ENCODE data around the gene PPP1R12A.

Gene PPP1R12A

DNA sequence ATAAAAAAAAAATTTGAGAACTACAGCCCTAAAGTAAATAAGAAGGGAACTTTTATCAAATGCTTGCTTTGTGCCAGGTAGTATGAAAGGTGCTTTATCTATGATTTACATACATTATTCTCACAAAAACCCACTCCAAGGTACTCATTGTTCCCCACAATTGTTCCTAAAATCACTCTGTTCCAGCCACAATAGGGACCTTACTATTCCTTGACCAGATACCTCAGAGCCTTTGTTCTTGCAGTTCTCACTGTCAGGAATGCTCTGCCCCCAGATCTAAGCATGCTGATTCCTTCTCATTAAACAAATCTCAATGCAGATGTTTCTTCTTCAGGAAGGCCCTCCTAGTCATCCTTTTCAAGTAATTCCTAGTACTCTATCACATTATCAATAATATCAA is 60.2 kb downstream of the PPP1R12A start:
- TF ChIP-seq CTCF (conservative IDR thresholded peaks at IDR 0.05; ENCODE audit: control insufficient read depth, insufficient read depth, low read depth, low read length) = no peak
- DNase-seq (ENCODE audit: low read depth) = no peak
- H3K4me3 ChIP-seq (ENCODE audit: control insufficient read depth, low read depth, low read length) = no peak overlapping the region

GRCh38 chr12:79873201-79873600 is 61.7 kb downstream of the PPP1R12A start:
- no peak for DNase-seq (ENCODE audit: low read depth)
- no peak for TF ChIP-seq CTCF (conservative IDR thresholded peaks at IDR 0.05; ENCODE audit: control insufficient read depth, insufficient read depth, low read depth, low read length)
- no peak overlapping the region for H3K4me3 ChIP-seq (ENCODE audit: control insufficient read depth, low read depth, low read length)

DNA sequence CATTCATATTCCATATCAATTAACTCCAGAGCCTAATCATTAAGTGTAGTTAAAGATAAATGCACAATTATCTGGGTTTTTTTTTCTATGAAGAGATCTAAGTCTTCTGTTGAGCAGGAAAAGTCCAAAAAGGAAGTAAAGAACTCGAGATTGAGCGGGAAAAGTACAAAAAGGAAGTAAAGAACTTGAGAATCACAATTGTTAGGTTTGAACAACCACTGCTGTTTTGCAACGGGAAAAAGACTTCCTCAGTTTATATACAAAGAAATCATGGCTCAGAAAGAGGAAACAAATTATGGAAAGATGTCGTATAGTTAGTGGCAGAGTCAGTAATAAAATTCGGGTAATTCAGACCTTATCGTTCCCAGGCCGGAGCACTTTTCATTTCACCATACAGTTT is 63.3 kb downstream of the PPP1R12A start:
- no peak for TF ChIP-seq CTCF (conservative IDR thresholded peaks at IDR 0.05; ENCODE audit: control insufficient read depth, insufficient read depth, low read depth, low read length)
- no peak for DNase-seq (ENCODE audit: low read depth)
- H3K4me3 ChIP-seq (ENCODE audit: control insufficient read depth, low read depth, low read length) = no peak overlapping the region

GRCh38 chr12:79870916-79871315 is 64.0 kb downstream of the PPP1R12A start:
- no peak overlapping the region for H3K4me3 ChIP-seq (ENCODE audit: control insufficient read depth, low read depth, low read length)
- TF ChIP-seq CTCF (conservative IDR thresholded peaks at IDR 0.05; ENCODE audit: control insufficient read depth, insufficient read depth, low read depth, low read length) = no peak
- DNase-seq (ENCODE audit: low read depth) = no peak

DNA sequence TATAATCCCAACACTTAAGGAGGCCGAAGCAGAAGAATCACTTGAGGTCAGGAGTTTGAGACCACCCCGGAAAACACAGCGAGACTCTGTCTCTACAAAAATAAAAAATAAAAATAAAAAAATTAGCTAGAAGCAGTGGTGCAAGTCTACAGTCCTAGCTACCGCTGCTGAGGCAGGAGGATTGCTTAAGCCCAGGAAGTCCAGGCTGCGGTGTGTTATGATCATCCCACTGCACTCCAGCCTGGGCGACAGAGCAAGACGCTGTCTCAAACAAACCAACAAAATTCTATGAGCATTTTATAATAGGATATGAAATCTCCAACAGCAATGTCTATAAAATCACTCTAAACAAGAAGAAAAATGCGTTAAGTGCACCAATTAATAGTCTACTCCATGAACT is 75.3 kb downstream of the PPP1R12A start:
- TF ChIP-seq CTCF (conservative IDR thresholded peaks at IDR 0.05; ENCODE audit: control insufficient read depth, insufficient read depth, low read depth, low read length) = no peak
- H3K4me3 ChIP-seq (ENCODE audit: control insufficient read depth, low read depth, low read length) = no peak overlapping the region

GRCh38 chr12:79858518-79858917 is 76.4 kb downstream of the PPP1R12A start:
- no peak for DNase-seq (ENCODE audit: low read depth)
- H3K4me3 ChIP-seq (ENCODE audit: control insufficient read depth, low read depth, low read length) = no peak overlapping the region
- TF ChIP-seq CTCF (conservative IDR thresholded peaks at IDR 0.05; ENCODE audit: control insufficient read depth, insufficient read depth, low read depth, low read length) = no peak

More for the DNA sequence above, 75.3 kb downstream of the PPP1R12A start:
- DNase-seq (ENCODE audit: low read depth) = no peak

- no peak for DNase-seq (ENCODE audit: low read depth)
- H3K4me3 ChIP-seq (ENCODE audit: control insufficient read depth, low read depth, low read length) = no peak overlapping the region
- TF ChIP-seq CTCF (conservative IDR thresholded peaks at IDR 0.05; ENCODE audit: control insufficient read depth, insufficient read depth, low read depth, low read length) = no peak
Measured at GRCh38 chr12:79857675-79858074, 77.2 kb downstream of the PPP1R12A start.
